Medulla oblongata (tissue), 1 donor: Measurements from ENCODE around the gene RNF187.
"Not testable (repeated sequence)": the region's sequence is repeated elsewhere in the genome, so short reads cannot be mapped to it uniquely, and the experiment has no call there.

Experiments
- DNase-seq: peaks from one replicate; pipeline ENCODE4 v3.0.0-alpha.2; 2015; ENCODE audit errors: extremely low spot score

Gene RNF187

GRCh38 chr1:228488125-228488817 is 1.1 kb downstream of the RNF187 start:
- no peak for DNase-seq

DNA sequence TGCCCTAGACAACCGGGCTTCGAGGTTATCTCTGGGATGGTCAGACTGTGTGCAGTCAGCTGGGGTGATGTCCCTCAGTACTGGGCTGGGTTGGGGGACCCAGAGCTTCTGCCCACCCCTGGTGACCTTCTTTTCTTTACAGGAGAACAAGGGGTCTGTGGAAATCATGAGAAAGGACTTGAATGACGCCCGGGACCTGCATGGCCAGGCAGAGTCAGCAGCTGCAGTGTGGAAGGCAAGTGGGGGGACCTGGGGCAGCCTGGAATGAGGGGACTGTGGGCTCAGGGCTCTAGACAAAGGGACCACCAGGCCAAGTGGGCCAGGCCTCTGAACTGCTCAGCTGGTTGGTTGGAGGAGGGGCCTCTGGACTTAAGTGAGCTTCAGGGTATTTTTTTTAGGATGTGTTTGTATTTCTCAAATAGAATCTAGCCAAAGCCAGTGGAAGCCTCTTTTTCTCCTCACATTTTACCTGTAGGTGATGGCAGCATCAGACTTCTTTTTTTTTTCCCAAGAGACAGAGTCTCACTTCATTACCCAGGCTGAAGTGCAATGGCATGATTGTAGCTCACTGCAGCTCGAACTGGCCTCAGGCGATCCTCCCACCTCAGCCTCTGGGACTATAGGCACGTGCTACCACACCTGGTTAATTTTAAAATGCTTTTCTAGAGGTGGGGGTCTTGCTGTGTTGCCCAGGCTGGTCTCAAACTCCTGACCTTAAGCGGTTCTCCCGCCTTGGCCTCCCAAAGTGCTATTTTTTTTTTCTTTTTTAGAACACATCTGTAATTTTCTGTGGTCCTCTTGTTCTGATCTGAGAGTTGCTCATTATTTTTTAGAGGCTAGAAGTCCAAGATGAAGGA is 1.9 kb downstream of the RNF187 start:
- DNase-seq = no peak

- no peak for DNase-seq
These were observed 3.2 kb downstream of the RNF187 start for GRCh38 chr1:228490120-228491078.

DNA sequence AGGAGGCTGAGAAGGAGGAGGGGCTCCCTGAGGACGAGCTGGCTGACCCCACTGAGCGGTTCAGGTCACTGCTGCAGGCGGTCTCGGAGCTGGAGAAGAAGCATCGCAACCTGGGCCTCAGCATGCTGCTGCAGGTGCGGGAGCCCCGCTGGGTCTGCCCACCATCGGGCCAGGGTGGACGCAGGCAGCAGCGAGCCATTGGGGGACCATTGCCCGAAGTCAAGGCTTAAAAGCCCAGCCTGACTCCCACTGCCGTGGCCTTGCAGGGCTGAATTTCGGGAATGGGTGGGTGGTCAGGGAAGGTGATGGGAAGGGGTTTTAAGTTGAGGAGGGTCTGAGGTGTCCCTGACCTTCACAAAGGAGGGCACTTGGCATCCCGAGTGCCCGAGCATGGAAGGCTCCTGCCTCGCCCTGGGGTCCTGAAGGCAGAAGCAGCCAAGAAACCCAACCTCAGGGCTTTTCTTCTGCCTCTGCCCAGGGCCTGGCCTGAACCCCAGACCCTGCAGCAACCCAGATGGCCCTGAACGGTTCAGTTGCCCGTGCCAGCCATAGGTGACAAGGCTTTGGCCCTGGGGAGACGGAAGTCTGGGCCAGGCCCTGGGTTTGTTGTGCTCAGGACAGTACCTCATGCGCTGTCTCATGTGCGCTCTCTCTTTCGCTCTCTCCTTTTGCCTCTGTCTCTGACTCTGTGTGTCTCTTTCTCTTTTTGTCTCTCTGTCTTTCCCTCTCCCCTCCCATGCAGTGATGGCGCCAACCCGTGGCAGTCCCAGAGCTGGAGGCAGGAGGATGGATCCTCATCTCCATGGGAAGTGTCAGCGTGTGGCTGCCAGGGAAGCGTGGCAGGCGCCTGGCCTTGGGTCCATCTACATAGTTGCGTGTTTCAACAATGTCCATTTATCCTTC is 6.2 kb downstream of the RNF187 start:
- DNase-seq = no peak

GRCh38 chr1:228494044-228494353 is 6.8 kb downstream of the RNF187 start:
- no peak for DNase-seq

GRCh38 chr1:228494391-228494790 is 7.2 kb downstream of the RNF187 start:
- DNase-seq = no peak

- no peak for DNase-seq
These were observed 8.0 kb downstream of the RNF187 start for GRCh38 chr1:228494970-228495853.

- DNase-seq = no peak
These were observed 8.9 kb downstream of the RNF187 start for GRCh38 chr1:228496084-228496483.

- DNase-seq = no peak
These were observed 9.3 kb downstream of the RNF187 start for GRCh38 chr1:228496494-228496893.

GRCh38 chr1:228497206-228497605 is 10.0 kb downstream of the RNF187 start:
- no peak for DNase-seq

GRCh38 chr1:228497817-228498216 is 10.6 kb downstream of the RNF187 start:
- DNase-seq = no peak

- DNase-seq = peak; percentile 39
These were observed 13.1 kb downstream of the RNF187 start for GRCh38 chr1:228500143-228500734.

GRCh38 chr1:228500901-228501871 is 14.0 kb downstream of the RNF187 start:
- DNase-seq = peak; percentile 91

GRCh38 chr1:228502522-228502921 is 15.3 kb downstream of the RNF187 start:
- DNase-seq = no peak

DNA sequence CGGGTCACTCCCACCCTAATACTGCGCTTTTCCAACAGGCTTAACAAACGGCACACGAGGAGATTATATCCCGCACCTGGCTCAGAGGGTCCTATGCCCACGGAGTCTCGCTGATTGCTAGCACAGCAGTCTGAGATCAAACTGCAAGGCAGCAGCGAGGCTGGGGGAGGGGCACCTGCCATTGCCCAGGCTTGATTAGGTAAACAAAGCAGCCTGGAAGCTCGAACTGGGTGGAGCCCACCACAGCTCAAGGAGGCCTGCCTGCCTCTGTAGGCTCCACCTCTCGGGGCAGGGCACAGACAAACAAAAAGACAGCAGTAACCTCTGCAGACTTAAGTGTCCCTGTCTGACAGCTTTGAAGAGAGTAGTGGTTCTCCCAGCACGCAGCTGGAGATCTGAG is 18.8 kb downstream of the RNF187 start:
- DNase-seq = not testable (repeated sequence)

DNA sequence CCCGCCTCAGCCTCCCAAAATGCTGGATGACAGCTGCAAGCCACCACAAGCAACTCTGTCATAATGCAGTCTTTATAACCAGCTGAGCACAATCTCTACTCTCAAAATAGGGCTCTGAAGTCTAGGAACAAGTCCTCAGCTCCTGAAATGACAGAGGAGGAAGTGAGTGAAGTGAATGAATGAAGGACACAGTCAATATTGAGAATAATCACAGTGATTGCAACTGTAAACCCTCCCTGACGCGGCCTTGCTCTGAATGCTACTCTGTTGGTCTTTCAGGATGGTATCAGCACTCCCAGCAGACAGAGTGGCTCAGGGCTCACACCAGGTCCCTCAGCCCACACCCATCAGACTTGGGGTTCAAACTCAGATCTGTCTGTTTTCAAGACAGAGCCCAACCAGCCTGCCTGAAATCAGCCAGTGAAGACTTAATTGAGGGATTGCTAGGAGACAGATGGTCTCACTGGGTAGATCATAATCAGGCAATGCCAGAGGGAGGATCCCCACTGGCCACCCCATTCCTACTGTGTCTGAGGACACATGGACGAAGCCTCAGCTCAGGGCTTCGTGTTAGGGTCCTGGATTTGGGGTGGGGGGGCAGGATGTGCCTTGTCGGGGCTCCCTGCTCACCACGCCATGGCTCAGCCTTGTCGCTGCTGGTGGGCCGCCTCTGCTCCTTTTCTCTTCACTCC is 20.9 kb downstream of the RNF187 start:
- DNase-seq = no peak

DNA sequence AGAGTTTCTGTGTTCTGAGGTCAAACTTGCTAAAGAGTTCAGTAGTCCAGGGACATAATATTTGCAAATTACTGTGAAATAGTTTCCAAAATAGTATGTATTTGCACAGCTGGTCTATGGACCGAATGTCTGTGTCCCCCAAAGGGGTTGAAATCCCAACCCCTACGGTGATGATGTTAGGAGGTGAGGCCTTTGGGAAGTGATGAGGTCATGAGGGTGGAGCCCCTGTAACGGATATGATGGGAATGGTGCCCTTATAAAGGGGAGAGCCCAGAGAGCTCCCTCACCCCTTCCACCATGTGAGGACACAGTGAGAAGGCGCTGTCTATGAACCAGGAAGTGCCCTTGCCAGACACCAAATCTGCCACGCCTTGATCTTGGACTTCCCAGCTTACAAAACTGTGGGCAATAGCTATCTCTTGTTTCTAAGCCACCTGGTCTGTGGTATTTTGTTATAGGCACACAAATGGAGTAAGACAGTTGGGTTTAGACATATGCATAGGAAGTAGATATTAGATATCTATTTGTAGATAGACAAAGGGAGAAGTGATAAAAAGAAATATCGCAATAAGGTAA is 21.7 kb downstream of the RNF187 start:
- DNase-seq = no peak
